SK-N-SH (cell line): ENCODE data around the gene MAST4. TPM values are rescaled to one million over a fixed set of nuclear protein-coding genes. Genes with fewer than 3 reads are reported as not detected.

Experiments used
- CTCF ChIA-PET: fragments of 300-600, 350-600 bp; formaldehyde crosslinking; extraction: SDS; loops from one replicate; lab custom pipeline; 2021; lab: Yijun Ruan, JAX
- POLR2A ChIA-PET: fragments of 350-600 bp; sonication (Branson Sonifier 250); formaldehyde crosslinking; extraction: SDS; loops from one replicate; lab custom pipeline; 2020; ENCODE audit warnings: antibody characterized with exemption, inconsistent platforms; lab: Yijun Ruan, JAX
- DNase-seq: peaks from one replicate; pipeline ENCODE4 v3.0.0; 2012
- H2AFZ ChIP-seq: fragments of 200-600 bp; sonication (generic); 2 replicates; pipeline ENCODE4 v1.8.1; 2016; ENCODE audit warnings: antibody characterized with exemption, mild to moderate bottlenecking, low read depth
- H3F3A ChIP-seq: fragments of 200-600 bp; sonication (generic); replicated peaks from 2 replicates; pipeline ENCODE3; 2016; ENCODE audit warnings: antibody characterized with exemption, mild to moderate bottlenecking; ENCODE audit not compliant: insufficient read depth
- H3K27ac ChIP-seq, 2 experiments: fragments of 200-500 bp in 1 of 2; fragments of 200-600 bp in 1 of 2; sonication (Bioruptor generic) in 1 of 2; sonication (generic), shearing (Covaris generic) in 1 of 2; 2 replicates each; pipeline versions ENCODE4 v1.5.1 to v1.6.1; 2014 to 2016; ENCODE audit warnings: low read depth in 2 of 2, inconsistent platforms in 1 of 2, low read length in 1 of 2, mild to moderate bottlenecking in 1 of 2, mixed read lengths in 1 of 2
- H3K27me3 ChIP-seq: fragments of 200-600 bp; sonication (generic), shearing (Covaris generic); 2 replicates; pipeline ENCODE4 v1.6.1; 2016; ENCODE audit warnings: mixed run types; ENCODE audit not compliant: insufficient read depth
- H3K36me3 ChIP-seq, 2 experiments: fragments of 200-500 bp in 1 of 2; fragments of 200-600 bp in 1 of 2; sonication (Bioruptor generic) in 1 of 2; sonication (generic) in 1 of 2; replicated peaks in 1 of 2; 2 replicates each; pipeline versions ENCODE3 to v1.5.1; 2014 to 2016; ENCODE audit warnings: low read length in 1 of 2, mild to moderate bottlenecking in 1 of 2; ENCODE audit not compliant: insufficient read depth in 2 of 2, control insufficient read depth in 1 of 2
- H3K4me1 ChIP-seq, 2 experiments: fragments of 200-500 bp in 1 of 2; fragments of 200-600 bp in 1 of 2; sonication (Bioruptor generic) in 1 of 2; sonication (generic), shearing (Covaris generic) in 1 of 2; 2 replicates each; pipeline versions ENCODE4 v1.5.1 to v1.6.1; 2014 to 2016; ENCODE audit warnings: low read depth in 1 of 2, low read length in 1 of 2, mixed run types in 1 of 2; ENCODE audit not compliant: insufficient read depth in 2 of 2, control insufficient read depth in 1 of 2
- H3K4me2 ChIP-seq: fragments of 200-600 bp; sonication (generic), shearing (Covaris generic); 2 replicates; pipeline ENCODE4 v1.6.1; 2017; ENCODE audit warnings: mixed run types
- H3K4me3 ChIP-seq, 2 experiments: fragments of 200-500 bp in 1 of 2; fragments of 200-600 bp in 1 of 2; sonication (Bioruptor generic) in 1 of 2; sonication (generic), shearing (Covaris generic) in 1 of 2; 2 replicates each; pipeline versions ENCODE4 v1.5.1 to v1.8.1; 2014 to 2016; ENCODE audit warnings: low read depth in 2 of 2, inconsistent platforms in 1 of 2, low read length in 1 of 2, mild to moderate bottlenecking in 1 of 2, mixed read lengths in 1 of 2, moderate library complexity in 1 of 2
- H3K79me2 ChIP-seq: fragments of 200-600 bp; sonication (generic); 2 replicates; pipeline ENCODE4 v1.8.1; 2017; ENCODE audit warnings: mild to moderate bottlenecking; ENCODE audit not compliant: insufficient read depth
- H3K9ac ChIP-seq: fragments of 200-600 bp; sonication (generic); 2 replicates; pipeline ENCODE4 v1.6.1; 2017; ENCODE audit warnings: mixed run types
- H3K9me2 ChIP-seq: fragments of 200-600 bp; sonication (generic); 2 replicates; pipeline ENCODE4 v1.6.1; 2017; ENCODE audit warnings: mixed run types
- H3K9me3 ChIP-seq: fragments of 200-600 bp; sonication (generic); 2 replicates; pipeline ENCODE4 v1.6.1; 2017; ENCODE audit warnings: mixed run types, mild to moderate bottlenecking, moderate library complexity
- H4K20me1 ChIP-seq: fragments of 200-600 bp; sonication (generic); 2 replicates; pipeline ENCODE4 v1.6.1; 2017; ENCODE audit warnings: mild to moderate bottlenecking, mixed run types; ENCODE audit not compliant: insufficient read depth
- CTCF ChIP-seq: fragments of 200-600 bp; sonication (generic); IDR thresholded peaks from 2 replicates; pipeline ENCODE4 v1.6.1; 2017; ENCODE audit warnings: antibody characterized with exemption, mild to moderate bottlenecking, moderate library complexity
- ELF1 ChIP-seq: IDR thresholded peaks from 2 replicates; pipeline ENCODE4 v1.4.0; 2012
- GABPA ChIP-seq: IDR thresholded peaks from 2 replicates; pipeline ENCODE4 v1.4.0; 2012; ENCODE audit warnings: low read depth, mild to moderate bottlenecking
- GATA2 ChIP-seq: sonication (generic); formaldehyde crosslinking; IDR thresholded peaks from 2 replicates; pipeline ENCODE4 v1.5.0; 2020; ENCODE audit warnings: mild to moderate bottlenecking, missing genetic modification reagents
- IRF3 ChIP-seq: fragments of 150-350 bp; IDR thresholded peaks from 2 replicates; pipeline ENCODE4 v1.6.1; 2016; ENCODE audit warnings: mild to moderate bottlenecking, low read depth, low read length
- MAX ChIP-seq: IDR thresholded peaks from 2 replicates; pipeline ENCODE4 v1.4.0; 2012; ENCODE audit warnings: low read depth
- MEF2A ChIP-seq: IDR thresholded peaks from 2 replicates; pipeline ENCODE4 v1.4.0; 2012; ENCODE audit warnings: low read depth, borderline replicate concordance
- MXI1 ChIP-seq: IDR thresholded peaks from 2 replicates; pipeline ENCODE4 v1.6.1; 2012; ENCODE audit warnings: mild to moderate bottlenecking, low read depth, low read length, improper control_type of control experiment
- NFIC ChIP-seq: IDR thresholded peaks from 2 replicates; pipeline ENCODE4 v1.4.0; 2012; ENCODE audit warnings: borderline replicate concordance
- NRF1 ChIP-seq: IDR thresholded peaks from 2 replicates; pipeline ENCODE4 v1.6.1; 2012; ENCODE audit warnings: low read depth, mild to moderate bottlenecking, low read length
- PBX3 ChIP-seq: IDR thresholded peaks from 2 replicates; pipeline ENCODE4; 2012
- RFX5 ChIP-seq: IDR thresholded peaks from 2 replicates; pipeline ENCODE4 v1.6.1; 2012; ENCODE audit warnings: mild to moderate bottlenecking, improper control_type of control experiment, low read length
- SMC3 ChIP-seq: IDR thresholded peaks from 2 replicates; pipeline ENCODE4 v1.6.1; 2012; ENCODE audit warnings: low read depth, low read length, improper control_type of control experiment
- TCF12 ChIP-seq: IDR thresholded peaks from 2 replicates; pipeline ENCODE4 v1.4.0; 2012
- TEAD4 ChIP-seq: IDR thresholded peaks from 2 replicates; pipeline ENCODE4 v1.4.0; 2012; ENCODE audit warnings: mild to moderate bottlenecking, borderline replicate concordance; ENCODE audit not compliant: insufficient read depth
- USF1 ChIP-seq: IDR thresholded peaks from 2 replicates; pipeline ENCODE4 v1.4.0; 2012; ENCODE audit warnings: low read depth, borderline replicate concordance
- YY1 ChIP-seq: IDR thresholded peaks from 2 replicates; pipeline ENCODE4 v1.4.0; 2012; ENCODE audit warnings: low read depth, mild to moderate bottlenecking
- ZBTB33 ChIP-seq: IDR thresholded peaks from 2 replicates; pipeline ENCODE4 v1.4.0; 2012; ENCODE audit warnings: low read depth, borderline replicate concordance
- WGBS: methylation state at CpG from one replicate; pipeline ENCODE4 v1.1.6; 2017; ENCODE audit warnings: low lambda C conversion rate; 5-methylcytosine and 5-hydroxymethylcytosine counted together
- polyA plus RNA-seq, 3 experiments: library from polyadenylated mRNA; depleted of rRNA; stranded (reverse); fragments of >200 nt; gene quantifications; 2 replicates each; pipeline ENCODE4 v1.2.3, GENCODE V29; 2012

The MAST4 gene
- polyA plus RNA-seq, 1 of the 3 experiments (the other 2 are of a cell fraction), result 2.2 TPM

- H3K4me2 ChIP-seq, result no peak overlapping the region
- no peaks in the 10 kb centered on the region for H3K36me3 ChIP-seq
- WGBS, result 82% methylated on average over 5 of the region's 5 CpGs
- H3K9ac ChIP-seq, result no peak overlapping the region
- no peak for DNase-seq
- H3K27ac ChIP-seq, result no peak overlapping the region
- ChIA-PET POLR2A (interaction anchor here (0.6 kb wide), 1 partner anchor 49 kb away, joined by 3 read pairs; no protein-coding TSS in a partner anchor), CTCF (interaction anchor here (1.2 to 1.8 kb wide), 2 partner anchors 19 to 23 kb away, joined by 3 to 7 read pairs; no protein-coding TSS in a partner anchor)
- H3K27me3 ChIP-seq, result no peaks in the 10 kb centered on the region
- no peaks in the 10 kb centered on the region; a peak in 2 of 4 replicates for H3K4me1 ChIP-seq
- H2AFZ ChIP-seq, result no peak overlapping the region
- H4K20me1 ChIP-seq, result no peaks in the 10 kb centered on the region
- no peaks in the 10 kb centered on the region for H3K79me2 ChIP-seq
- H3F3A ChIP-seq, result no peaks in the 10 kb centered on the region
- H3K9me2 ChIP-seq, result no peaks in the 10 kb centered on the region
- H3K4me3 ChIP-seq, result no peak overlapping the region
- H3K9me3 ChIP-seq, result no peaks in the 10 kb centered on the region
- TF ChIP-seq USF1, result no peak
Observed at GRCh38 chr5:67179697-67180361, 583.6 kb downstream of the MAST4 start.

- H3K4me3 ChIP-seq, result no peak overlapping the region
- CTCF ChIA-PET, result interaction anchor here (0.9 to 1.6 kb wide), 2 partner anchors 16 to 25 kb away, joined by 3 to 5 read pairs; no protein-coding TSS in a partner anchor
- H4K20me1 ChIP-seq, result no peaks in the 10 kb centered on the region
- no peaks in the 10 kb centered on the region; a peak in 2 of 4 replicates for H3K4me1 ChIP-seq
- 59% methylated on average over 5 of the region's 5 CpGs for WGBS
- no peak for TF ChIP-seq ZBTB33
- TF ChIP-seq SMC3, result no peak
- TF ChIP-seq NFIC, result no peak
- TF ChIP-seq CTCF, result no peak
- no peak for TF ChIP-seq GABPA
- no peak for TF ChIP-seq RFX5
- no peak for TF ChIP-seq TEAD4
- TF ChIP-seq USF1, result no peak
- no peak for TF ChIP-seq TCF12
- no peak for TF ChIP-seq NRF1
- TF ChIP-seq IRF3, result no peak
- no peak for TF ChIP-seq ELF1
- TF ChIP-seq MAX, result no peak
- no peak for TF ChIP-seq YY1
- no peak for TF ChIP-seq MXI1
- no peak for TF ChIP-seq PBX3
- TF ChIP-seq GATA2 (CRISPR knock-in tag), result no peak
- no peak for TF ChIP-seq MEF2A
- H3K79me2 ChIP-seq, result no peaks in the 10 kb centered on the region
- H3K4me2 ChIP-seq, result no peak overlapping the region
- no peaks in the 10 kb centered on the region for H3K9me2 ChIP-seq
- no peaks in the 10 kb centered on the region for H3K9me3 ChIP-seq
- no peak overlapping the region for H3K27ac ChIP-seq
- no peaks in the 10 kb centered on the region for H3K36me3 ChIP-seq
- H3F3A ChIP-seq, result no peaks in the 10 kb centered on the region
- no peak for DNase-seq
- H3K27me3 ChIP-seq, result no peaks in the 10 kb centered on the region
- H3K9ac ChIP-seq, result no peak overlapping the region
- H2AFZ ChIP-seq, result no peak overlapping the region
- POLR2A ChIA-PET, result no interaction called here
Observed at GRCh38 chr5:67181648-67182221, 585.5 kb downstream of the MAST4 start.
